KOPT-K1 (cell line): ENCODE measurements around the gene AARS1.
"Not testable (repeated sequence)": the region's sequence is repeated elsewhere in the genome, so short reads cannot be mapped to it uniquely, and the experiment has no call there.

ENCODE experiments used
- H3K27ac ChIP-seq: fragments of 200-600 bp; sonication (generic); 2 replicates; pipeline ENCODE4 v1.5.1; 2016; ENCODE audit warnings: antibody characterized with exemption, mild to moderate bottlenecking, low read depth, low read length; ENCODE audit not compliant: poor library complexity, severe bottlenecking
- H3K36me3 ChIP-seq: fragments of 200-600 bp; sonication (generic); 2 replicates; pipeline ENCODE4 v1.5.1; 2017; ENCODE audit warnings: antibody characterized with exemption, mild to moderate bottlenecking, low read length, moderate library complexity; ENCODE audit not compliant: insufficient read depth
- H3K9me3 ChIP-seq: fragments of 200-600 bp; sonication (generic); 2 replicates; pipeline ENCODE4 v1.5.1; 2017; ENCODE audit warnings: antibody characterized with exemption, low read length, mild to moderate bottlenecking; ENCODE audit not compliant: insufficient read depth, poor library complexity, severe bottlenecking

Gene AARS1

GRCh38 chr16:70218586-70218985 lies 70.7 kb downstream of the AARS1 start:
- not testable (repeated sequence) for H3K9me3 ChIP-seq
- peaks cover 23% of the 10 kb centered on the region for H3K36me3 ChIP-seq

GRCh38 chr16:70206382-70206781 lies 82.9 kb downstream of the AARS1 start:
- H3K36me3 ChIP-seq, H3K27ac ChIP-seq, H3K9me3 ChIP-seq: not testable (repeated sequence)

More at GRCh38 chr16:70218586-70218985, 70.7 kb downstream of the AARS1 start:
- not testable (repeated sequence) for H3K27ac ChIP-seq

GRCh38 chr16:70204668-70205405 lies 84.5 kb downstream of the AARS1 start:
- not testable (repeated sequence) for H3K9me3 ChIP-seq, H3K27ac ChIP-seq, H3K36me3 ChIP-seq

GRCh38 chr16:70204010-70204409 lies 85.3 kb downstream of the AARS1 start:
- not testable (repeated sequence) for H3K36me3 ChIP-seq, H3K9me3 ChIP-seq, H3K27ac ChIP-seq

- not testable (repeated sequence) for H3K36me3 ChIP-seq, H3K27ac ChIP-seq, H3K9me3 ChIP-seq
These were observed 85.8 kb downstream of the AARS1 start for GRCh38 chr16:70203508-70203907.
